Tibial nerve (tissue), 4 donors: ENCODE results near the gene NCF4. TPM values are rescaled to one million over a fixed set of nuclear protein-coding genes. Genes with fewer than 3 reads are reported as not detected.

Experiments
- total RNA-seq, 4 donors: library from RNA; depleted of rRNA; stranded (reverse); fragments of >200 nt; gene quantifications; one replicate each; pipeline ENCODE4 v1.1.0, GENCODE V29; 2016

NCF4 gene
- total RNA-seq, 4 donors from 2014 or later: 14.2 to 71.4 (median 17.2) TPM

Other genes starting within 250 kb of the NCF4 start
- gene CACNG2, start 157.3 kb upstream of the NCF4 start, total RNA-seq: not detected
- 10 to 100 TPM in 3 of 4 donors, 1 to 10 TPM in 1; 7.4 to 21.9 (median 14.3) TPM for gene IFT27, start 84.9 kb upstream of the NCF4 start, total RNA-seq
- not detected for gene PVALB, start 44.0 kb upstream of the NCF4 start, total RNA-seq
- gene CSF2RB, start 52.6 kb downstream of the NCF4 start, total RNA-seq: 10 to 100 TPM in 2 of 4 donors, 1 to 10 TPM in 2; 5.7 to 14.3 (median 10.8) TPM
- gene TST, start 158.4 kb downstream of the NCF4 start, total RNA-seq: 10 to 100 TPM; 44.1 to 76.4 (median 66.7) TPM
- gene MPST, start 158.7 kb downstream of the NCF4 start, total RNA-seq: 100 to 1,000 TPM; 193 to 258 (median 199) TPM
- 10 to 100 TPM in 3 of 4 donors, 1 to 10 TPM in 1; 7.4 to 24.7 (median 20.2) TPM for gene KCTD17, start 190.7 kb downstream of the NCF4 start, total RNA-seq
- gene TMPRSS6, start 248.7 kb downstream of the NCF4 start, total RNA-seq: not detected